ENCODE data around the gene NCKAP5.

DNA sequence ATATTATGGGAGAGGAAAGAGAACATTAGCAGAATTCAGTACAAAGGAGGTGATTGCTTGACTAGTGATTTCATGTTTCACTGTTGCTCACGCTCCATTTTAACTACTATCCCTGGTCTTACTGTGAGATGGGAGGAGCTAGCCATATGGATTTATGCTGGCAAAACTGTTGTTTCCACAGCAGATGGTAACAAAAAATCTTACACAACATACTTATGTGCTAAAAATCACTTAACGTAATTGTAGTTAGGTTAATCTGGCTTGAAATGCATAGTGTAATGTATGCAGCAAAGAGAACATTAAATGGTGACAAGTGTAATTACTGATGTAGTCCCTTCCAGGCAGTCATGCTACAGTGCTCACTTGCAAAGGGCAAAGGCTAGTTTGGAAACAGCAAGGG, 742.7 kb downstream of the NCKAP5 start:
- TF ChIP-seq TAF1 (IDR thresholded peaks at IDR 0.05; ENCODE audit: borderline replicate concordance, low read depth, low read length): no peak
- no peak for TF ChIP-seq POLR2A (IDR thresholded peaks at IDR 0.05; ENCODE audit: low read depth, low read length)

Measured in GM12892 (cell line).